ENCODE measurements around the gene PLCG2. TPM values are rescaled to one million over a fixed set of nuclear protein-coding genes. Genes with fewer than 3 reads are reported as not detected.

Gene PLCG2
- total RNA-seq, 1 donor from 2014 or later = 14.2 TPM

- TF ChIP-seq CTCF (IDR thresholded peaks at IDR 0.05) = no peak
- no peak for TF ChIP-seq POLR2A (IDR thresholded peaks at IDR 0.05)
- no peak for TF ChIP-seq POLR2AphosphoS5 (IDR thresholded peaks at IDR 0.05; ENCODE audit: insufficient read depth in 1 of 2, low read depth in 1 of 2)
- Histone ChIP-seq H3K4me1 (no peaks in the 10 kb centered on the region), H3K4me3 (no peak overlapping the region), H3K9me3 (no peaks in the 10 kb centered on the region), H3K36me3 (no peaks in the 10 kb centered on the region), H3K27ac (no peak overlapping the region), H3K27me3 (no peaks in the 10 kb centered on the region)
- DNase-seq (ENCODE audit: extremely low spot score in 2 of 2) = no peak
- intact Hi-C loops (cut with DNase I) = no loop called here
These were observed 208.0 kb downstream of the PLCG2 start for GRCh38 chr16:81987121-81987520.

- intact Hi-C loops (cut with DNase I) = no loop called here
- H3K4me3 ChIP-seq = no peak overlapping the region
- no peaks in the 10 kb centered on the region for H3K27me3 ChIP-seq
- H3K4me1 ChIP-seq = no peaks in the 10 kb centered on the region
- no peaks in the 10 kb centered on the region for H3K9me3 ChIP-seq
- no peak overlapping the region for H3K27ac ChIP-seq
- TF ChIP-seq POLR2A (IDR thresholded peaks at IDR 0.05) (no peak), POLR2AphosphoS5 (IDR thresholded peaks at IDR 0.05; ENCODE audit: insufficient read depth in 1 of 2, low read depth in 1 of 2) (no peak), CTCF (IDR thresholded peaks at IDR 0.05) (no peak)
- no peak for DNase-seq (ENCODE audit: extremely low spot score in 2 of 2)
- H3K36me3 ChIP-seq = no peaks in the 10 kb centered on the region
These were observed 208.6 kb downstream of the PLCG2 start for GRCh38 chr16:81987706-81988105.

GRCh38 chr16:81992859-81993258 is 213.8 kb downstream of the PLCG2 start:
- no peak overlapping the region for H3K4me3 ChIP-seq
- no peak overlapping the region for H3K27ac ChIP-seq
- H3K27me3 ChIP-seq = no peaks in the 10 kb centered on the region
- peaks cover 17% of the 10 kb centered on the region for H3K4me1 ChIP-seq
- H3K9me3 ChIP-seq = no peaks in the 10 kb centered on the region
- TF ChIP-seq POLR2AphosphoS5 (IDR thresholded peaks at IDR 0.05; ENCODE audit: insufficient read depth in 1 of 2, low read depth in 1 of 2) (no peak), CTCF (IDR thresholded peaks at IDR 0.05) (no peak), POLR2A (IDR thresholded peaks at IDR 0.05) (no peak)
- H3K36me3 ChIP-seq = no peaks in the 10 kb centered on the region
- intact Hi-C loops (cut with DNase I) = no loop called here
- no peak for DNase-seq (ENCODE audit: extremely low spot score in 2 of 2)

GRCh38 chr16:81994485-81994884 is 215.4 kb downstream of the PLCG2 start:
- intact Hi-C loops (cut with DNase I) = no loop called here
- DNase-seq (ENCODE audit: extremely low spot score in 2 of 2) = no peak
- Histone ChIP-seq H3K27ac (no peak overlapping the region), H3K4me1 (peaks cover 17% of the 10 kb centered on the region), H3K9me3 (no peaks in the 10 kb centered on the region), H3K36me3 (no peaks in the 10 kb centered on the region), H3K27me3 (no peaks in the 10 kb centered on the region), H3K4me3 (no peak overlapping the region)
- TF ChIP-seq POLR2AphosphoS5 (IDR thresholded peaks at IDR 0.05; ENCODE audit: insufficient read depth in 1 of 2, low read depth in 1 of 2) (no peak), POLR2A (IDR thresholded peaks at IDR 0.05) (no peak), CTCF (IDR thresholded peaks at IDR 0.05) (no peak)

- Histone ChIP-seq H3K9me3 (no peaks in the 10 kb centered on the region), H3K4me3 (no peak overlapping the region), H3K27me3 (no peaks in the 10 kb centered on the region), H3K27ac (no peak overlapping the region), H3K36me3 (no peaks in the 10 kb centered on the region), H3K4me1 (peaks cover 17% of the 10 kb centered on the region)
- intact Hi-C loops (cut with DNase I) = no loop called here
- DNase-seq (ENCODE audit: extremely low spot score in 2 of 2) = no peak
- no peak for TF ChIP-seq CTCF (IDR thresholded peaks at IDR 0.05)
- no peak for TF ChIP-seq POLR2AphosphoS5 (IDR thresholded peaks at IDR 0.05; ENCODE audit: insufficient read depth in 1 of 2, low read depth in 1 of 2)
- TF ChIP-seq POLR2A (IDR thresholded peaks at IDR 0.05) = no peak
These were observed 216.6 kb downstream of the PLCG2 start for GRCh38 chr16:81995651-81996050.
